GM12878 (cell line): ENCODE measurements around the gene ZC3H15. TPM values are rescaled to one million over a fixed set of nuclear protein-coding genes. Genes with fewer than 3 reads are reported as not detected.

ENCODE experiments used
- CBX5 ChIP-seq: sonication (generic); IDR thresholded peaks from 2 replicates; pipeline ENCODE4 v1.6.1; 2016; ENCODE audit warnings: low read depth, moderate library complexity, mild to moderate bottlenecking, inconsistent platforms
- CHD2 ChIP-seq: IDR thresholded peaks from 2 replicates; pipeline ENCODE4 v1.6.1; 2011; ENCODE audit warnings: low read depth, low read length, improper control_type of control experiment, borderline replicate concordance
- CREB1 ChIP-seq: IDR thresholded peaks from 2 replicates; pipeline ENCODE4 v1.6.1; 2012; ENCODE audit warnings: low read depth, mild to moderate bottlenecking, inconsistent platforms
- E2F4 ChIP-seq: IDR thresholded peaks from 2 replicates; pipeline ENCODE4 v1.6.1; 2012; ENCODE audit warnings: low read depth, low read length, improper control_type of control experiment
- EP300 ChIP-seq, 2 experiments: fragments of 150-350 bp in 1 of 2; IDR thresholded peaks; 2 replicates each; pipeline ENCODE4 v1.6.1; 2011 to 2012; ENCODE audit warnings: low read depth in 2 of 2, low read length in 2 of 2, borderline replicate concordance in 1 of 2, improper control_type of control experiment in 1 of 2, inconsistent platforms in 1 of 2; ENCODE audit not compliant: control insufficient read depth in 1 of 2
- IRF5 ChIP-seq: fragments of 450-650 bp; IDR thresholded peaks from 2 replicates; pipeline ENCODE4 v1.6.1; 2017; ENCODE audit warnings: borderline replicate concordance
- MEF2B ChIP-seq: fragments of 450-650 bp; IDR thresholded peaks from 2 replicates; pipeline ENCODE4 v1.6.1; 2018; ENCODE audit warnings: mild to moderate bottlenecking, moderate library complexity; ENCODE audit not compliant: partially characterized antibody, poor library complexity, severe bottlenecking
- MTA2 ChIP-seq: fragments of 450-650 bp; IDR thresholded peaks from 2 replicates; pipeline ENCODE4 v1.6.1; 2016; ENCODE audit warnings: low read depth, mild to moderate bottlenecking, moderate library complexity
- MXI1 ChIP-seq: fragments of 150-350 bp; IDR thresholded peaks from 2 replicates; pipeline ENCODE4 v1.6.1; 2011; ENCODE audit warnings: low read depth, mild to moderate bottlenecking, inconsistent platforms, low read length, improper control_type of control experiment
- NR2F1 ChIP-seq: fragments of 450-650 bp; conservative IDR thresholded peaks from 2 replicates; pipeline ENCODE4 v1.6.1; 2017; ENCODE audit warnings: mild to moderate bottlenecking
- RUNX3 ChIP-seq: IDR thresholded peaks from 2 replicates; pipeline ENCODE4 v1.6.1; 2012; ENCODE audit warnings: low read length, inconsistent platforms
- SREBF2 ChIP-seq: IDR thresholded peaks from 2 replicates; pipeline ENCODE4 v1.6.1; 2012; ENCODE audit warnings: mild to moderate bottlenecking, low read length
- TCF3 ChIP-seq: IDR thresholded peaks from 2 replicates; pipeline ENCODE4 v1.6.1; 2012; ENCODE audit warnings: low read depth, mild to moderate bottlenecking, low read length, borderline replicate concordance; ENCODE audit not compliant: insufficient read depth
- ZBTB4 ChIP-seq: fragments of 450-650 bp; formaldehyde crosslinking; IDR thresholded peaks from 2 replicates; pipeline ENCODE4 v1.4.0; 2022; ENCODE audit warnings: mild to moderate bottlenecking, moderate library complexity
- ZNF274 ChIP-seq: IDR thresholded peaks from one replicate; pipeline ENCODE4 v1.8.0; 2011; ENCODE audit not compliant: insufficient read length, insufficient read depth
- ZNF592 ChIP-seq: fragments of 450-650 bp; IDR thresholded peaks from 2 replicates; pipeline ENCODE4 v1.6.1; 2017; ENCODE audit warnings: mild to moderate bottlenecking, moderate library complexity
- polyA plus RNA-seq, 11 experiments: library from polyadenylated mRNA; depleted of rRNA in 4 of 11; unstranded in 6 of 11; stranded (reverse) in 5 of 11; fragments of >200 nt; fragmentation: Nextera tagmentation in 4 of 11; fragmentation: Illumina TruSeq in 1 of 11; extraction: Ambion mirVana in 4 of 11; extraction: Trizol in 1 of 11; gene quantifications; 1 replicate in 1 of 11; 2 replicates in 10 of 11; pipeline versions ENCODE4 v1.2.1 to v1.2.3, GENCODE V29; 2011 to 2016; ENCODE audit warnings: inconsistent platforms in 2 of 11, missing spikeins in 2 of 11, low read depth in 1 of 11
- total RNA-seq, 4 experiments: library from RNA; depleted of rRNA in 3 of 4; stranded (reverse); fragments of >200 nt in 3 of 4; fragmentation: Illumina TruSeq in 1 of 4; extraction: Trizol in 1 of 4; gene quantifications; 2 replicates each; pipeline versions ENCODE4 v1.2.1 to v1.2.3, GENCODE V29; 2013 to 2021

ZC3H15 gene
- total and polyA plus RNA-seq, 10 of the 15 experiments (the other 5 are each of a cell fraction or from before 2014, with no cell fraction given): 51.5 to 152 (median 123) TPM

- TF ChIP-seq ZNF592 (no peak), SREBF2 (no peak), IRF5 (0 out of 2 replicates have a peak, but pooled peaks have one; percentile 24), E2F4 (no peak), ZBTB4 (CRISPR knock-in tag) (no peak), TCF3 (0 out of 2 replicates have a peak, but pooled peaks have one; percentile 17), EP300 (IDR thresholded peaks at IDR 0.05; ENCODE audit: borderline replicate concordance in 1 of 2, control insufficient read depth in 1 of 2, low read depth in 2 of 2, low read length in 2 of 2) (no peak), CBX5 (no peak), RUNX3 (peak; percentile 30), ZNF274 (no peak), CHD2 (peak; percentile 91; the same call in 1 of the 2 replicates), NR2F1 (peak; percentile 77), MTA2 (peak; percentile 60), MXI1 (peak; percentile 87), MEF2B (no peak), CREB1 (peak; percentile 94)
Observed at GRCh38 chr2:186485871-186486650, at the start of gene ZC3H15 (continued).
